SU-DHL-6 (cell line): Measurements from ENCODE around the gene DCLK1.

Experiments
- H2AFZ ChIP-seq: fragments of 200-600 bp; sonication (generic); 2 replicates; pipeline ENCODE4 v1.6.1; 2014; ENCODE audit warnings: low read depth, mild to moderate bottlenecking, moderate library complexity, mixed read lengths, antibody characterized with exemption, low read length; ENCODE audit not compliant: severe bottlenecking
- H3F3A ChIP-seq: fragments of 200-600 bp; shearing (Covaris generic); 2 replicates; pipeline ENCODE4 v1.6.0; 2016; ENCODE audit warnings: antibody characterized with exemption, mild to moderate bottlenecking; ENCODE audit not compliant: insufficient read depth
- H3K27ac ChIP-seq: fragments of 200-600 bp; sonication (generic); 2 replicates; pipeline ENCODE4 v1.5.1; 2016; ENCODE audit warnings: low read depth, mild to moderate bottlenecking, low read length, moderate library complexity, mixed read lengths
- H3K27me3 ChIP-seq: fragments of 200-600 bp; sonication (generic), shearing (Covaris generic); 2 replicates; pipeline ENCODE4 v1.6.0; 2014; ENCODE audit warnings: mild to moderate bottlenecking, low read length
- H3K36me3 ChIP-seq: fragments of 200-600 bp; sonication (generic); 2 replicates; pipeline ENCODE4 v1.6.1; 2014; ENCODE audit warnings: mild to moderate bottlenecking, low read length, mixed read lengths
- H3K4me2 ChIP-seq: fragments of 300-600, 200-600 bp; shearing (Covaris generic), sonication (generic); 2 replicates; pipeline ENCODE4 v1.6.0; 2014; ENCODE audit warnings: low read length, low read depth, mild to moderate bottlenecking; ENCODE audit not compliant: poor library complexity, severe bottlenecking
- H3K4me3 ChIP-seq: fragments of 200-600 bp; sonication (generic); 2 replicates; pipeline ENCODE4 v1.5.1; 2014; ENCODE audit warnings: antibody characterized with exemption, low read length, mild to moderate bottlenecking, mixed read lengths; ENCODE audit not compliant: insufficient read depth, poor library complexity, severe bottlenecking
- H3K79me2 ChIP-seq: fragments of 200-600 bp; sonication (generic); 2 replicates; pipeline ENCODE4 v1.6.1; 2014; ENCODE audit warnings: mild to moderate bottlenecking, low read length, moderate library complexity; ENCODE audit not compliant: insufficient read depth
- H3K9ac ChIP-seq: fragments of 200-600 bp; sonication (generic); 2 replicates; pipeline ENCODE4 v1.7.0; 2014; ENCODE audit warnings: mild to moderate bottlenecking, low read length
- H3K9me2 ChIP-seq: fragments of 200-600 bp; sonication (generic); replicated peaks from 2 replicates; pipeline ENCODE4 v1.6.1; 2014; ENCODE audit warnings: low read length; ENCODE audit not compliant: insufficient read depth
- H3K9me3 ChIP-seq: fragments of 200-600 bp; sonication (generic); 2 replicates; pipeline ENCODE4 v1.6.1; 2014; ENCODE audit warnings: low read length, mixed read lengths; ENCODE audit not compliant: insufficient read depth
- H4K20me1 ChIP-seq: fragments of 200-600 bp; sonication (generic); 2 replicates; pipeline ENCODE4 v1.6.1; 2014; ENCODE audit warnings: low read depth, mild to moderate bottlenecking, antibody characterized with exemption, low read length, moderate library complexity, mixed read lengths
- EZH2phosphoT487 ChIP-seq: fragments of 200-600 bp; sonication (generic), shearing (Covaris generic); conservative IDR thresholded peaks from 2 replicates; pipeline ENCODE4 v1.6.1; 2018; ENCODE audit warnings: mild to moderate bottlenecking, antibody characterized with exemption, low read length, moderate library complexity, mixed read lengths
- TF ChIP-seq, protein P1 (sequence below): fragments of 200-600 bp; sonication (generic); IDR thresholded peaks from one replicate; pipeline ENCODE4 v1.5.1; 2017; ENCODE audit warnings: antibody characterized with exemption, mild to moderate bottlenecking, low read length, moderate library complexity; ENCODE audit not compliant: insufficient read depth, poor library complexity, severe bottlenecking

DCLK1 gene

DNA sequence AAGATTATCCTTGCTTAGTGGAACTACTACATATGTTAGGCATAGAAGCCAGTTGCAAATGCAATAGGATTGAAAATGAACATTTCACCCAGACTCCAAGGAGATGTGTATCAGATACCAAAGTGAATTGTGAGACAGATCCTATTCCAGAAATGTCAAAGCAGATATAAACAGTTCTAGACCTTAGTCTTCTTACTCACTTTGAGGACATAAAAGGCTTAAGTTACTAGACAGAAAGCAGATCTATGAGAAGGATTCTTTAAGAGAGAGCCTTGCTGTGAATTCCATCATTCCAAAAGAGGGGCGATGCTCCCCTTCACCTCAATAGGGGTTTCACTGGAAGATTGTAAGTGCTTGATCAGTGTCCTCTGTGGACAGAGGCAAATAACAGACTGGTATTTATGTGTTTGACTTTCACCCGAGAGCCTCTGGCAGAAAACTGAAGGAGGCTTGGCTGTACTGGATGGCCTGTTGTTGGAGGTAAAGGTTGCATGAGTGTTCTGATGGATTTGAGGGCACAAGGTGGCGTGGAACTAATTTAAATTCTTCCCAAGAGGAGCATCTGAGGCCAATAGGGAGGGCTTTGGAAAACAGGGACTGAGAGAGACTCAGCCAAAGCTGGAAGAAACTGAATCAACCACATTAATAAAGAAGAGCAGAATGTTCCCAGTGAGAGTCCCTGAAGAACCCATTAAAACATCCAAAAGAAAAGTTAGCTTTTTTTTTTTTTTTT lies 194.8 kb downstream of the DCLK1 start:
- H3K27me3 ChIP-seq: no peaks in the 10 kb centered on the region
- TF ChIP-seq, protein P1, sequence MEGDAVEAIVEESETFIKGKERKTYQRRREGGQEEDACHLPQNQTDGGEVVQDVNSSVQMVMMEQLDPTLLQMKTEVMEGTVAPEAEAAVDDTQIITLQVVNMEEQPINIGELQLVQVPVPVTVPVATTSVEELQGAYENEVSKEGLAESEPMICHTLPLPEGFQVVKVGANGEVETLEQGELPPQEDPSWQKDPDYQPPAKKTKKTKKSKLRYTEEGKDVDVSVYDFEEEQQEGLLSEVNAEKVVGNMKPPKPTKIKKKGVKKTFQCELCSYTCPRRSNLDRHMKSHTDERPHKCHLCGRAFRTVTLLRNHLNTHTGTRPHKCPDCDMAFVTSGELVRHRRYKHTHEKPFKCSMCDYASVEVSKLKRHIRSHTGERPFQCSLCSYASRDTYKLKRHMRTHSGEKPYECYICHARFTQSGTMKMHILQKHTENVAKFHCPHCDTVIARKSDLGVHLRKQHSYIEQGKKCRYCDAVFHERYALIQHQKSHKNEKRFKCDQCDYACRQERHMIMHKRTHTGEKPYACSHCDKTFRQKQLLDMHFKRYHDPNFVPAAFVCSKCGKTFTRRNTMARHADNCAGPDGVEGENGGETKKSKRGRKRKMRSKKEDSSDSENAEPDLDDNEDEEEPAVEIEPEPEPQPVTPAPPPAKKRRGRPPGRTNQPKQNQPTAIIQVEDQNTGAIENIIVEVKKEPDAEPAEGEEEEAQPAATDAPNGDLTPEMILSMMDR: no peak
- TF ChIP-seq EZH2phosphoT487: no peak
- H3K27ac ChIP-seq: no peak overlapping the region

DNA sequence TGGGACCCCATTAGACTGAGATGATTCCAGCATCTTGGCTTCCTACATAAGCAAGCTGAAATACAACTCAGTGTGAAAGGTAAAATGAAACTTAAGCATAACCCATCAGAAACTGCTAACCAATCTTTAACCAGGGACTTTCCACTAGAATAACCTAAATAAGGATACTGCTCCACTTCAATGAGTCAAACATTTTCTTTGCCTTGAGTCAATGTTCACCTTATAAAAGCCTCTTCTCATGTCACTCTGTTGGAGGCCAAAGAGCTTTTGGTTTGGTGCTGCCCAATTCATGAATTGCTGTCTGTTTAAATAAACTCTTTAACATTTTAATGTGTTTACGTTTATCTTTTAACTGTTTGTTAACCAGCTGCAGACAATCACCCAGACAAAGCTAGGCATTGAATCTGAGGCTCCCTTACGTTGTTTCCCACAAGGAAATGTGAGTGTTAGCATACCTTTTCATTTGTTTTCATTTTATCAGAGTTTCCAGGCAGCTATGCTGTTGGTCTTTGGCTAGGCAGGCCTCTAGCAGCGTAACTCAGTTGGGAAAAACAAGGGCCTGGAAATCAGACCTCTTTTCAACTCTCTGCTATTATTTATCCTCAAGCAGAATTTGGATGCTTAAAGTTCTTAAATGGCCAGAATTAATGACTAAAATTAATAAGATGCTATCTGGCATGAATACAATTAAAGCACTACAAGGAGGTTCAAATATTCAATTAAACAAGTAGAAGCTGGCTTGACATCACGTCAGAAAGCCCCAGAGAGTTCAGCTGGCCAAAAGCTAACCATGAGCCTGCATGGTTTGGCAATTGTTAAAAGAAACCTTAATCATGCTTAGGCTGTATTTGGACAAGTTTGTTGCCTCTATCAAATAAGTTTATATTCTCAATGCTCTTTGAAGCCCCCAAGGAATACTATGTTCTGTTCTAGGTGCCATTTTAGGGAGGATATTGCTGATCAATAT lies 200.2 kb downstream of the DCLK1 start:
- Histone ChIP-seq H3K79me2 (no peaks in the 10 kb centered on the region), H3K9ac (no peak overlapping the region), H2AFZ (no peak overlapping the region), H3K27me3 (no peaks in the 10 kb centered on the region), H3F3A (no peaks in the 10 kb centered on the region), H3K9me2 (no peaks in the 10 kb centered on the region), H3K9me3 (no peaks in the 10 kb centered on the region), H4K20me1 (no peaks in the 10 kb centered on the region), H3K27ac (no peak overlapping the region), H3K36me3 (no peaks in the 10 kb centered on the region), H3K4me2 (no peak overlapping the region), H3K4me3 (no peak overlapping the region)
- TF ChIP-seq, protein P1: no peak
- no peak for TF ChIP-seq EZH2phosphoT487

More for the DNA sequence above, 194.8 kb downstream of the DCLK1 start:
- Histone ChIP-seq H4K20me1 (no peaks in the 10 kb centered on the region), H3K9me2 (no peaks in the 10 kb centered on the region), H3K9me3 (no peaks in the 10 kb centered on the region), H3K4me2 (no peak overlapping the region), H3K9ac (no peak overlapping the region), H2AFZ (no peak overlapping the region), H3K79me2 (no peaks in the 10 kb centered on the region), H3F3A (no peaks in the 10 kb centered on the region), H3K36me3 (no peaks in the 10 kb centered on the region), H3K4me3 (no peak overlapping the region)

DNA sequence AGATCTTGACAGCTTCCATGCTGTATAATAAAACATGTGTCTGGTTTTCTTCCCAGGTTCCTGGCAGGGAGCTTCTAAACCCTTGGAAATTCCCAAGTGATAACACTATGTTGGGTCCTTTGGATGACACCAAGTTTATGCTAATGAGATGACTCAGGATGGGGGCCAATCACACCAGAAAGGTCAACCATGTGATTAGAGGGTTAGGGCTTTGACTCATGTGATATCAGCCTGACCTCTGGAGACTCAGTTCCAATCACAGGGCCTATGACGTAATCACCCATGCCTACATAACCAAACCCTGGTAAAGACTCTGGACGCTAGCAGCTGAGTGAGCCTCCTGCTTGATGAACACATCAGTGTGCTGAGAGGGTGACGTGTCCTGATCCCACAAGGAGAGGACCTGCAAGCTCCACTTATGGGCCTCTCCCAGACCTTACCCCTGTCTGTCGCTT lies 203.6 kb downstream of the DCLK1 start:
- H3K9me2 ChIP-seq: no peaks in the 10 kb centered on the region
- no peak overlapping the region for H3K4me2 ChIP-seq
- H3K4me3 ChIP-seq: no peak overlapping the region
- no peak overlapping the region for H3K9ac ChIP-seq
- H3K79me2 ChIP-seq: no peaks in the 10 kb centered on the region
- no peaks in the 10 kb centered on the region for H3K36me3 ChIP-seq
- no peaks in the 10 kb centered on the region for H3K27me3 ChIP-seq
- no peaks in the 10 kb centered on the region for H3F3A ChIP-seq
- H3K27ac ChIP-seq: no peak overlapping the region
- TF ChIP-seq EZH2phosphoT487: no peak
- TF ChIP-seq, protein P1: no peak
- H2AFZ ChIP-seq: no peak overlapping the region
- no peaks in the 10 kb centered on the region for H3K9me3 ChIP-seq
- H4K20me1 ChIP-seq: no peaks in the 10 kb centered on the region
